GM18526 (cell line): ENCODE results near the gene WNT7B.

ENCODE experiments used
- POLR2A ChIP-seq: IDR thresholded peaks from 3 replicates; pipeline ENCODE4 v1.6.1; 2011; ENCODE audit not compliant: insufficient read length; ENCODE audit errors: extremely low read depth

WNT7B gene

DNA sequence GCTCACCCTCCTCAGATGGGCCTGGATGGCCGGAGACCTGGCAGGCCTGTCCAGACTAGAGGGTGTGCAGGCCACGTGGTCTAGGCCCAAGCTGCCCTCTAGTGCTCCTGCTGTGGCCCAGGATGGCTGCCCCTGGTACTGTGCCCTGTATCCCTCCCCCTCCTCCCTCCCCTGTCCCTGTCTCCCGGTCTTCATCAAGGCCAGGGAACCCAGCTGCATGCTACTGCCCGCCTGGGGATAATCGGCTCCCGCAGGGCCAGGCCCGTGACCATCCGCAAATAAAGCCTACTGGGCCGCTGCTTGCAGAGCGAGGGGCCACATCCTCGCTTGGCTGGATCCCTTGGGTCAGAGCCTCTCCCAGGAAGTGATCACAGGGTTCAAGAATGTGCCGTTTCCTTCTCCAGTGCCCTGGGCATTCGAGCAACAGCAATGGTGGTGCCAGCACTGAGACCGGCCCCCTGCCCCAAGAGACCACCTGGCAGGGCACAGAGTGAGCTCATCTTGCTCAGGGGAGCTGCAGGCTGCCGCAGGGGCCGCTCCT is 51.1 kb downstream of the WNT7B start:
- no peak for TF ChIP-seq POLR2A

DNA sequence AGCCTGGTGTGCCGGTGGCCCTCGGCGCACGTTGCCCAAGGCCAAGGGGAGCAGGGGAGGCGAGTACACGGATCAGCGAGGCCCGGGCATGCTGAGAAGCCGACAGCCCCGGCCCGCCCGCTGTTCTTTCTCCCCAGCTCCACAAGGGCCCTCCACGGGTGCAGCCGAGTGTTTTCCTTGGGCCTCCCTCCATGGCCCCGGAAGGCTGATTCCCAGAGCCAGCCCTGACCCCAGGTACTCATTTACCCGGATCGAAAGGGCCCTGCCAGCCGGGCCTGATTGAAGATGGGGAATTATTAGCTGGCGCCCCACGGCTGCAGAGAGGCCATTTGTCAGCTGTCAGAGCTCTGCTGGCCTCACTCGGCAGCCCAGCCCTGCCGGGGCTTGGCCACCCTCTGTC is 53.1 kb downstream of the WNT7B start:
- no peak for TF ChIP-seq POLR2A

DNA sequence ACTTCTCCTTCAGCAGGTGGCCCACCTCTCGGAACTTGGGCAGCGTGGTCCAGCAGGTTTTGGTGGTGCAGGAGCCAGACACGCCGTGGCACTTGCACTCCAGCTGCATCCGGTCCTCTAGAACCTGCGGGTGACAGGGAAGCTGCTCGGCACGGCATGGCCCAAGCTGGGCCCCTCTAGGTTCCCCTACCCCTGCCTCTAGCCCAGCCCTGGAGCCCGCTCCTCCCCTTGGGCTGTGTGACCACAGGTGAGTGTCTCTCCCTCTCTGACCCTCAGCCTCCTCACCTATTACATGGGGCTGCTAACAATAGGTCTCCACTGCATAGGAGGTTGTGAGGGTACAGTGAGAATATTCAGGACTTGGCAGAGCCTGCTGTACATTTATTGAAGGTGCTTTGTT is 53.8 kb downstream of the WNT7B start:
- no peak for TF ChIP-seq POLR2A

DNA sequence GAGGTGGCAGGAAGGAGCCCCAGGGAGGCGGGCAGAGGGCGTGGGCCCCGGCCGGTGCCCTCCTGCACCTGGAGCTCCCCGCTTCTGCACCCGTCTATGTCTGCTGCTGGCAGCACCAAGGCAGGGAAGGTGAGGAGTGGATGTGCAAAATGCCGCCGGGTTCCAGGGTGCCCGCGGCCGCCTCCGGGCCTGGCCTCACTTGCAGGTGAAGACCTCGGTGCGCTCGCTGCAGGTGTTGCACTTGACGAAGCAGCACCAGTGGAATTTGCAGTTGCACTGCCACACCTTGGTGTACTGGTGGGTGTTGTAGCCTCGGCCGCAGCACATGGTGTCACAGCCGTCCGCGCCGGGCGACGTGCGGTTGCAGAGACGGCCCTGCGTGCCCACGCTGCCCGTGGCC is 54.3 kb downstream of the WNT7B start:
- TF ChIP-seq POLR2A = no peak

DNA sequence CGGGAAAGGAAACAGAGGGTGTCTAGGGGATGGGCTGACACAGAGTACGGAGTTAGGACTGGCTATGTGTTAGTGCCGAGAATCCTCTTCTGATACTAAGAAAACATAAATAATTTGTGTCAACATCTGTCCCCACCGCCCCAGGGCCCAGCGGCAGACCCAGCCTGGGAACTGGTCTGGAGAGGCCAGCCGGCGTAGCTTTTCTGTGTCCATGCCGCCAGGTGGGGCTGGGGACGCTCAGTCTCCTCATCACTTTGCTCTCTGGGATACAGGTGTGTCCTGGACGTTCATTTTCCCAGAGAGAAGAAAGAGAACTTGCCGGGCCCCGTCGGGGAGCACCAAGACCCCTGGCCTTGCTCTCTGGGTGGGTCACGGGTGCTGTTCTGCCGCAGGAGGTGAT is 54.7 kb downstream of the WNT7B start:
- no peak for TF ChIP-seq POLR2A

DNA sequence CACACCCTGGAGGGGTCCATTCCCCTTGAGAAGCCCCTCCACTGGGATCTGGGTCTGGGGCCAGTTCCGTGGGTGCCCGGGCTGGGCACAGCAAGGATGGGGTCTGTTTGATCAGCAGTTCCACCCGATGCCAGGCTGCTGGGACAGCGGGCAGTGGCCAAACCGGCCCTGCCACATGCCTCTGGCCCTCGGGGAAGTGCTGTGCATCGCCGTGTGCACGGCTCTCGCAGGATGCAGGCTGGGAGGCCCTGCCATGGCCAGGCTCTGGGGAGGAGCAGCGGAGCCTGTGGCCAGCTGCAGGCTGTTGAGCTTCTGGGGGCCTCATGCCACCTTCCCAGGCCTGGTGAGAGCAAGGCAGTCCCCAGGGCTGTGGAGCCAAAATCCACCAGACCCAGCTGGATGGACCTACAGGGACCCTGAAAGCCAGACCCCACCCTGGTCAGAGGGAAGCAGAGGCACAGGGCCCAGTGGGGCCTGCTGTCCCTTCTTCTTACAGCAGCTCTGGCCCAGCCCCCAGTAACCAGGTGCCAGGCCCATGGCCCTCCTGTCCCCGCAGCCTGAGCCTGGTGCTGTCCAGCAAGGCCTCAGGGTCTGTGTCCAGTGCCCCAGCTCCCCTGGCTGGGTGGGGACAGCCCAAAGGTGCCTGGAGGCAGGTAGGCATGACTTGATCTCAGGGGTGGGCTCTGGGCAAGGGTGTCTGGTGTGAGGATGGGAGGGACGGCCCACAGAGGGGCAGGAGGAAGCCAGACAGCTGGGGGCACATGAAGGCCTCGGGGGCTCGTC is 57.3 kb downstream of the WNT7B start:
- TF ChIP-seq POLR2A = no peak

DNA sequence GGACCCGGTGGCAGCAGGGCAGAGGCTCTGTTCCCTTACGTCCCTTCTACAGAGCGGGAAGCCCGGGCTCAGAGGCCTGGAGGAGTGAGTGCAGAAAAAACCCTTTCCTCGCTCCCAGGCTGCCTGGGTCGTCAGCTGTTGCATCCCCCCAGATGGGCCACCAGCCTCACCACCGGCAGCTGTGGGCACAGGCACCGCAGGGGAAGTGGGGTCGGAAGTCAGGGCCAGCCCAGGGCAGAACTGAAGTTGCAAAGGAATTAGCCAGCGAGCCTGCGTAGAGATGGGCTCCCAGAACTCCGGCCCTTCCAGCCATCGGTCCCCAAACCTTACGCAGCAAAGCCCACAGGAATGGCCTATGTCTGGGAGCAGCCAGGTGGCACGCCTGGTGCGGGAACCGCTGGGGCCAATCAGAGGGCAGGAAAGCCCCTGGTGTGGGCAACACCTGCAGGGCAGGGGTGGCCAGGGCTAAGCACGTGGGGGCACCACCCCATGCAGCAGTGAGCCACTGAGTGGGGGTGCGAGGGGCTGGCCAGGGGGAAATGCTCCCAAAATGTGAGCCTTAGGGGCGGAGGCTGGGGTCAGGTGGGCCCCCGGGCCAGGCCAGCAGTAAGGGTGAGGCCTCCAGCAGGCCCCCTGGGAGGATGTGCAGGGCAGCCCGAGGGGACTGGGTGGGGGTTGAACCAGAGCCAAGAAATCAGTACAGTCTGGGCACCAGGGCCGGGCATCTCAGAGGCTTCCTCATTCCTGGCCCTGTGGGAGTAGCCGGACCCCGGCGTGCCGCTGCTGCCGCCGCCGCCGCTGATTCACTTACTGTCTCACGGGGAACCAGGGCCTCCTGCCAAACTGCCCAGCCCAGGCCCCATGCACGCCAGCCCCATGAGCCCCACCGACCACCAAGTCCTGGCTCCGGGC is 58.2 kb downstream of the WNT7B start:
- no peak for TF ChIP-seq POLR2A

DNA sequence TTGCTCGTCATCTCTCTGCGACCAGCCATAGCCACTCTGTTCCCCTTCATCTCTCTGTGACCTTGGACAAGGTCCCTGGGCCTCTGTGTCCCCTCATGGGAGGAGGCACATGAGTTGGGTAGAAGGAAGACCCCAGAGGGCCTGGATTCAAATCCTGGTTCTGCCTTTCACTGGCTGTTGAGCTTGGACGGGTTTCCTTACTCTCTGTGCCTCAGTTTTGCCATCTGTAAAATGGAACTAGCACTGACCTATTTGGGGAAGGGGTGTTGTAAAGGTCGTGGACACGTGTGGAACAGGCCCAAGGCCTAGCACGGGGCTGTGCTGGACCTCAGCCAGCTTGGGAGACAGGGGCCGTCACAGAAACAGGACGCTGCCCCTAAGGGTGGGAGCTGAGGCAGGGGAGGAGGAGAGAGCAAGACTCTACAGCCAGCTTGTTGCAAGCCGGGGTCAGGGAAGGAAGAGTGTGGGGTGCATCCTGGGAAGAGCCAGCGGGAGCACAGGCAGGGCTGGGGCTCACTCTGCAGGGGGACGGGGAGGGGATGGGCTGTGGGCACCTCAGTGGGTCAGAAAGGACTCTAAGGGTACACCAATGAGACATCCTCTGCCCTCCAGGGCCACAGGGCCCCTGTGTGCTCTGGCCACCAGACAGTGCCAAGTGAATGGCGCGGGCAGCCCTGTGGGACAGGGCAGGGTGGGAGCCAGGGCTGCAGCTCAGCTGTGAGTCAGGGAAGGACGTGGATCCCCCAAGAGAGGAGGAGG is 59.1 kb downstream of the WNT7B start:
- TF ChIP-seq POLR2A = no peak

DNA sequence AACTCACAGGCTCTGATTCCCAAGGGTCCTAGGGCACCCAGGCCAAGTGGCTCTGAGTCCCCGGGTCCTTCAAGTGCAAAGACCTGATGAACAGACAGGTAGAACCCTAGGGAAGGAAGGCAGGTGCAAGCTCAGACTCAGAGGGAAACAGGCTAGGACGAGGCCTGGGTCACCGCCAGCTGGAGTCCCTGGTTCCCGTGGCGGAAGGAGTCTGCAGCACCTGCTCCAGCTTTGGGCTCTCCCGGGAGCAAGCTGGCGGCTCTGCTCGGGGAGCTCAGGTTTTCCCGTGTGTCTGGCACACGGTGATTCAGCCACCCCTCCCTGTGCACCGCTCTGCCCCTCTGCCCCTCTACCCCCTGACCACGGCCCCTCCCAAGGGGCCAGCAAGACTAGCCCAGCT is 59.8 kb downstream of the WNT7B start:
- no peak for TF ChIP-seq POLR2A

DNA sequence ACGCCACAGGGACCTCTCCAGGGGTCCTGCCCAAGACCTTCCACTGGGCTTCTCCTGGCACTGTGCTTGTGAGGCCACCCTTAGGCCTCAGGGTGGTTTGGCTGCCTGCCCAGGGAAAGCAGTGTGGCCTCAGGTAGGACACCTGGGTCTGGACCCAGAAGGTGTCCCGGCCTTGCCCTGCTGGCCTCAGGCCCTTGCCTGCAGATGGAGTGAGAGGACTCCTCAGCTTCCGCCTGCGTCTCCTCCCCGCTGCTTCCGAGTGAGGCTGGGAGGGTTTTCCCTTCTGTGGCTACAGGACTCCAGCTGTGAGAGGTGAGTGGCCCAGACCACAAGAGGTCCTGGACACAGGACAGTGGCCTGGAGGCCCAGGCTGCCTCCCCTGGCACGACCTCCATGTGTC is 60.4 kb downstream of the WNT7B start:
- TF ChIP-seq POLR2A = no peak

DNA sequence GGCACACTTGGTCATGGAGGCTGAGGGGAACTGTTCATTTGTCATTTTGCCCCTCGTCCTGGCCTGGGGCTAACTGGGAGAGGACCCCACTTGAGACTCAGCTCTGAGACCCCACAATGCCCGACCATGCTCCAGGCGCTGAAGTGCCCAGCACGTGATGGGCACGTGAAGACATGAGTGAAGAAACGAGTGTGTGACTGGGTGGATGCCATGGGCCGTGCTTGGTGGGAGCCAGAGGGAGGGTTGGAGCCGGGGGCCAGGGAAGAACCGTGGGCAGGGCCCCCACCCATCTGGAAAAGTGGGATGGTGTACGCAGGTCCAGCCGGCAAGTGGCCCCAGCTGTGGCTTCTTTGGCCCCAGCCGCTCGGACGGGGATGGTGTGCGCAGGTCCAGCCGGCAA is 61.1 kb downstream of the WNT7B start:
- TF ChIP-seq POLR2A = no peak

DNA sequence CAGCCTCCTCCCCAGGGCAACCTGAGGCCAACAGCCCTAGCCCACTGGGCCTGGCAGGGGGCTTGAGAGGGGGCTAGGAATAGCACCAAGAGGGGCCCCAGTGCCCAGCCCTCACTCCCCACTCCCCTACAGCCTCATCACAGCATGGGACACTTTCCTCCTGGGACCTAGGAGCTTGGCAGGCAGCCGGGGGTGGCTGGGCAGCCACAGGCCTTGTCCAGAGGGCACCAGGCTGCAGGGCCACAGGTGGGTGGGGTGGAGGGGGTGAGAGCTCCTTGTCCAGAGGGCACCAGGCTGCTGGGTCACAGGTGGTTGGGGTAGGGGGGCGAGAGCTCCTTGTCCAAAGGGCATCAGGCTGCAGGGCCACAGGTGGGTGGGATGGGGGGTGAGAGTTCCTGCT is 61.8 kb downstream of the WNT7B start:
- TF ChIP-seq POLR2A = no peak

DNA sequence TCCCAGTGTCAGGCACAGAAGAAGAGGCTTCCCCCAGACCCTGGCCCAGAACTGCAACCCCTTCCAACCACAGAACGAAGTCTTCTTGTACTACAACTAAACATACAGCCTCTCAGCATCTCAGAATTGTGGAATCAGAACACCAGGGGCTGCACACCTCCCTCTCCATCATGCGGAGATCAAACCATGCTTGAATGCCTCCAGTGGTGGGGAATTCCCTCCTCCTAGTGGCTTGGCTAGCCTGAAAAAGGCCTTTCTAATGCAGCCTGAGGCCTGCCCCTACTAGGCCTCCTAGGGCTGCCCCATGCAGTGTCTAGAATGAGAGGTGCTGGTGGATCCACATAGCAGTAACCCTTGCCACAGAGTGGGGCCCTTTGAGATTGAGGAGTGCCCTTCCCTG is 62.7 kb downstream of the WNT7B start:
- TF ChIP-seq POLR2A = no peak

DNA sequence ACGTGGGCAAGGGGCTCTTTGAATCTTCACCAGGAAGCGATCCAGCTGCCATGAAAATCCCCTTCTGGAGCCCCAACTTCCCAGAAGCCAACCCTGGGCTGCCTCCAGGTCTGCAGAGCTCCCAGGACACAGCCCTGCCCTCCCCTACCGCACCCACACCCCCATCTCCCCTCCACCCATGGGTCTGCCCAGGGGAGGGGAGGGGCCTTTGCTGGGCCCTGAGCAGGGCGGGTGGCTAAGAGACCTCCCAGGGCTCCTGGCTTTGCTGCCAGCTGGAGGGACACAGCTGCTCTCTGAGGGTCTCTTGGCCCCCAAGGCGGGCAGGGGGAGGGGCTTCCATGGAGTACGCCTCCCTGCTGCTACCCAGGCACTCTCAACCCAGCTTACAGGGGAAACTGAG is 64.1 kb downstream of the WNT7B start:
- TF ChIP-seq POLR2A = no peak

DNA sequence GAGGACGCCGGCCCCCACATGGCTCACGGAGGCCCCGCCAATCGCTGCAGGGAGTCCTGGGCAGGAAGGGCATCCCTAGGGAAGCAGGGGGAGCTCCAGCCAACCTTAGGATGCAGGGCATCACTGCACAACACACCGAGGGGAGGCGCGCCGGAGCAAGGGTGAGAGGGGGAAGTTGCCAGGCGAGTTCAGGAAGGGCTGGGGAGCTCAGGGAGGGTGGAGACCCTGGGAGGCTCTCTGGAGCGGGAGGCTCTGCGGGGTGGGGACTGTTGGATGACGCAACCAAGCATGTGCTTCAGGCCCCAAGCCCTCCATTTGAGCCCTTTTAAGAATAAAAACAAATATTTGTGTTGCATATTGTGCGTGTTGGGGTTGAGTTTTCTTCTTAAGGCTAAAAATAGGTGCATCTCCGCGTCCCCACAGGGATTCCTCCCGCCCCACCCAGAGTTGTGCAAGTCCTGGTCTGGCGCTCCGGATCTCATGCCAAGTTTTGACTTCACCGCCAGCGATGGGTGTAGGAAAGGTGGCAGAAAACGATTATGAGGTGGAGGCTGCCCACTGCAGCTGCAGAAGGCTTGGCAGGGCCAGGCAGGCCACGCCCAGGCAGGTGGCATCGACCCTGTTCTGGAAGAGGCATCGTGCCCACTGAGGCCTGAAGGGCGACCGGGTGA is 65.2 kb downstream of the WNT7B start:
- no peak for TF ChIP-seq POLR2A

DNA sequence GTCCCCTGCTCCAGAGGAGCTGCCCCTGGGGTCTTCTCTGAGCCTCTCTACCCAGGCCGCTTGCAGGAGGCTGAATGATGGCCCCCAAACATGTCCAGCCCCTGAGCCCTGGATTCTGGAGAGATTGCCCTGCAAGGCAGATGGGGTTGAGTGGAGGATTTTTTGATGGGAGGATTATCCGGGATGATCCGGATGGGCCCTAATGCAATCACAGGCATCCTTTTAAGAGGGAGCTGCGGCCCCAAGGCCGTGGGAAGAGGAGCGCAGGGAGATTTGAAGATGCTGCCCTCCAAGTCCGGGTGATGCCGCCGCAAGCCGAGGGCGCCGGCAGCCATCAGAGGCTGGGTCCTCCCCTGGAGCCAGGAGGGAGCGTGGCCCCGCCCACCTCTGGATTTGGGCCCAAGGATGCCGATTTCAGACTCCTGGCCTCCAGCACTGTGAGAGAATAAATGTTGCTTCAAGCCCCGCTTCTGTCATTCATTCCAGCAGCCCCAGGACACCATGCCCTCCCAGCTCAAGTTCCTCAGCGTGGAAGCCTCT is 66.0 kb downstream of the WNT7B start:
- TF ChIP-seq POLR2A = no peak
